Lower leg skin (tissue), 4 donors: ENCODE results near the gene CTNND2. TPM values are rescaled to one million over a fixed set of nuclear protein-coding genes. Genes with fewer than 3 reads are reported as not detected.
"Not testable (repeated sequence)": the region's sequence is repeated elsewhere in the genome, so short reads cannot be mapped to it uniquely, and the experiment has no call there.

Source experiments
- DNase-seq, 2 donors: peaks; one replicate each; pipeline ENCODE4 v3.0.0-alpha.2; 2019; ENCODE audit warnings: low spot score in 2 of 2
- H3K4me3 ChIP-seq: fragments of 200-600 bp; sonication (generic); 2 replicates; pipeline ENCODE4 v1.5.1; 2017; ENCODE audit warnings: mild to moderate bottlenecking, low read depth; ENCODE audit not compliant: poor library complexity, severe bottlenecking
- POLR2A ChIP-seq, 2 donors: fragments of 450-650 bp; IDR thresholded peaks; one replicate each; pipeline ENCODE4 v1.6.1; 2016 to 2017; ENCODE audit warnings: antibody characterized with exemption in 2 of 2, mild to moderate bottlenecking in 1 of 2, moderate library complexity in 1 of 2
- WGBS, 2 donors: methylation state at CpG; one replicate each; pipeline ENCODE4 v1.1.5; 2018; 5-methylcytosine and 5-hydroxymethylcytosine counted together
- intact Hi-C: fragments of 100-400 bp; cut with DNase I; formaldehyde crosslinking; loops from one replicate; pipeline ENCODE4 v1.15.0; 2023; ENCODE audit warnings: low total_unique reads
- total RNA-seq, 4 donors: library from RNA; depleted of rRNA; stranded (reverse); fragments of >200 nt; gene quantifications; one replicate each; pipeline ENCODE4 v1.1.0, GENCODE V29; 2016
- TF ChIP-seq, protein P1 (sequence below), 3 donors: fragments of 450-650 bp; IDR thresholded peaks; one replicate each; pipeline ENCODE4 v1.5.1; 2016; ENCODE audit warnings: antibody characterized with exemption in 3 of 3, mild to moderate bottlenecking in 3 of 3, moderate library complexity in 2 of 3

The CTNND2 gene
- total RNA-seq, 4 donors from 2014 or later = 0.21 to 2.9 (median 0.55) TPM

DNA sequence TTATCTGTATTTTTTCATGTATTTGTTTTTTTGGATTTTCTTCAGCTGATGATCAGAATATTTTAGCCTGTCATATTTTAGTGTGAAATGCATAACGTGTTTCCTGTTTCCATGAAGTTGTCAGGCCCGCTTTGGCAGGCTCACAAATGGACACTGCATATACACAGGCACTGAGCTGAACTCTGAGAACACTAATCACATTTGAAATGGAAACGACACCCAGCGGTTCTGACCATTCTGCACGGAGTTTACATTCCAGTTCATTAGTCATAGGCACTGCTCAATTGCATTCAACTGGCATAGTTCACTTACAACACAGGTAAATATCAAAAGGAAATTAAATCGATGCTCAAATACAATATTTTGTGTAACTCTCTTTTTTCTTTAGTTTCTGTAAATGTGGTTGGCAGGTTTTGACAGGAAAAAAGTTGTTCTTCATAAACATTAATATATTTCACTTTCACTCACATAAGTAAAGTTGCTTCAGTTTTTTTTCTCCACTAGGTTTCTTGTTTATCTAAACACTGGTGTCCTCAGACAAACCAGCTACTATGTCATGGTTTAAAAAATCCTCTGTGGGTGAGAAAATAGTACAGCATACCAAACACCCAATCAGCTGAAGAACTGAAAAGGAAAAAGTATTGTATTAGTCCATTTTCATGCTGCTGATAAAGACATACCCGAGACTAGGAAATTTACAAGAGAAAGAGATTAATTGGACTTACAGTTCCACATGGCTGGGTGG lies 584.2 kb downstream of the CTNND2 start:
- 60 to 68% methylated on average over 7 of the region's 7 CpGs for WGBS, 2 donors
- TF ChIP-seq, protein P1, sequence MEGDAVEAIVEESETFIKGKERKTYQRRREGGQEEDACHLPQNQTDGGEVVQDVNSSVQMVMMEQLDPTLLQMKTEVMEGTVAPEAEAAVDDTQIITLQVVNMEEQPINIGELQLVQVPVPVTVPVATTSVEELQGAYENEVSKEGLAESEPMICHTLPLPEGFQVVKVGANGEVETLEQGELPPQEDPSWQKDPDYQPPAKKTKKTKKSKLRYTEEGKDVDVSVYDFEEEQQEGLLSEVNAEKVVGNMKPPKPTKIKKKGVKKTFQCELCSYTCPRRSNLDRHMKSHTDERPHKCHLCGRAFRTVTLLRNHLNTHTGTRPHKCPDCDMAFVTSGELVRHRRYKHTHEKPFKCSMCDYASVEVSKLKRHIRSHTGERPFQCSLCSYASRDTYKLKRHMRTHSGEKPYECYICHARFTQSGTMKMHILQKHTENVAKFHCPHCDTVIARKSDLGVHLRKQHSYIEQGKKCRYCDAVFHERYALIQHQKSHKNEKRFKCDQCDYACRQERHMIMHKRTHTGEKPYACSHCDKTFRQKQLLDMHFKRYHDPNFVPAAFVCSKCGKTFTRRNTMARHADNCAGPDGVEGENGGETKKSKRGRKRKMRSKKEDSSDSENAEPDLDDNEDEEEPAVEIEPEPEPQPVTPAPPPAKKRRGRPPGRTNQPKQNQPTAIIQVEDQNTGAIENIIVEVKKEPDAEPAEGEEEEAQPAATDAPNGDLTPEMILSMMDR (IDR thresholded peaks at IDR 0.05) = no peak
- no peak for TF ChIP-seq POLR2A (IDR thresholded peaks at IDR 0.05)
- no peak for DNase-seq
- no peak overlapping the region for H3K4me3 ChIP-seq
- intact Hi-C loops = no loop called here

DNA sequence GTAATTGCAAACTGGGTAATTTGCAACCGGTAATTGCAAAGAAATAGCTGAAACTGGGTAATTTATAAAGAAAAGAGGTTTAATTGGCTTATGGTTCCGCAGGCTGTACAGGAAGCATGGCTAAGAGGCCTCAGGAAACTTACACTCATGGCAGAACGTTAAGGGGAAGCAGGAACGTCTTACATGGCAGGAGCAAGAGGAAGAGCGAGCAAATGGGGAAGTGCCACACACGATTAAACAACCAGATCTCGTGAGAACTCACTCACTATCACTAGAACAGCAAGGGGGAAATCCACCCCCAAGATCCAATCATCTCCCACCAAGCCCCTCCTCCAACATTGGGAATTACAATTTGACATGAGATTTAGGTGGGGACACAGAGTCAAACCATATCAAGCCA lies 590.6 kb downstream of the CTNND2 start:
- H3K4me3 ChIP-seq, intact Hi-C loops, DNase-seq: not testable (repeated sequence)
- 82 to 83% methylated on average over 7 of the region's 7 CpGs for WGBS, 2 donors

DNA sequence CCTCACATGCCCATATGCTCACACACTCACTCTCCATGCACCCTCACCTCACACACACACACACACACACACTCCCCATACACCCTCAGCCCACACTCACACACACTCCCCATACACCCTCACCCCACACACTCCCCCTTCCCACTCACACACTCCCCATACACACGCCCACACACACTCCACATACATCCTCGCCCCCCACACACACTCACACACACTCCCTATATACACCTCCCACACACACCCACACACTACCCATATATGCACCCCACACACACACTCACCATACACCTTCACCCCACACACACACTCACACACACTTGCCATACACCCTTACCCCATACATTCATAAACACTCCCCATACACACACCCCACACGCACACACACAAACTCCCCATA lies 592.5 kb downstream of the CTNND2 start:
- 92 to 93% methylated on average over 3 of the region's 3 CpGs for WGBS, 2 donors
- intact Hi-C loops = no loop called here
- H3K4me3 ChIP-seq = no peak overlapping the region
- no peak for TF ChIP-seq POLR2A (IDR thresholded peaks at IDR 0.05)
- DNase-seq = no peak

GRCh38 chr5:11311272-11311671 lies 593.0 kb downstream of the CTNND2 start:
- WGBS, 2 donors = 88 to 92% methylated on average over 1 of the region's 1 CpG

GRCh38 chr5:11310158-11310557 lies 594.1 kb downstream of the CTNND2 start:
- TF ChIP-seq, protein P1 (IDR thresholded peaks at IDR 0.05) = no peak
- TF ChIP-seq POLR2A (IDR thresholded peaks at IDR 0.05) = no peak
- H3K4me3 ChIP-seq = no peak overlapping the region
- DNase-seq = no peak
- WGBS, 2 donors = 82 to 84% methylated on average over 2 of the region's 2 CpGs
- intact Hi-C loops = no loop called here

More at GRCh38 chr5:11311272-11311671, 593.0 kb downstream of the CTNND2 start:
- H3K4me3 ChIP-seq = no peak overlapping the region
- no peak for DNase-seq
- intact Hi-C loops = no loop called here
- TF ChIP-seq POLR2A (IDR thresholded peaks at IDR 0.05) = no peak
- TF ChIP-seq, protein P1 (IDR thresholded peaks at IDR 0.05) = no peak

DNA sequence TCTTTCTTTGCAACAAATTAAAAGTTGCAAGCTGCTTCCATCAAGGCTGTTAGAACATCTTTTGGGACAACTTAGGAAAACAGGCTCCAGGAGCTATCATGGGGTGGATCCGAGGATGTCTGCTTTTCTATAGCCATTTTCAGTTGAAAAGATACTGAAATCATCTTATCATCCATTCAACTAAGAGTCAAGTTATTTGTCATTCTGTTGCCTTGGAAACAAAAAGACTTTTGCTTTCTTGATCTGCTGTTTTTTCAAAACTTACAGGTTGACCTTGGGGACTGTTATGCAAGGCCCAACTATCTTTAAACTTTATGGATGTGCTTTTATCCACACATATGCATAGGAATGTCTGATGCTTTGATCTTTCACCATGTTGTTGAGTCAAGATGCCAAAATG lies 597.9 kb downstream of the CTNND2 start:
- TF ChIP-seq, protein P1 (IDR thresholded peaks at IDR 0.05) = no peak
- no peak for TF ChIP-seq POLR2A (IDR thresholded peaks at IDR 0.05)

DNA sequence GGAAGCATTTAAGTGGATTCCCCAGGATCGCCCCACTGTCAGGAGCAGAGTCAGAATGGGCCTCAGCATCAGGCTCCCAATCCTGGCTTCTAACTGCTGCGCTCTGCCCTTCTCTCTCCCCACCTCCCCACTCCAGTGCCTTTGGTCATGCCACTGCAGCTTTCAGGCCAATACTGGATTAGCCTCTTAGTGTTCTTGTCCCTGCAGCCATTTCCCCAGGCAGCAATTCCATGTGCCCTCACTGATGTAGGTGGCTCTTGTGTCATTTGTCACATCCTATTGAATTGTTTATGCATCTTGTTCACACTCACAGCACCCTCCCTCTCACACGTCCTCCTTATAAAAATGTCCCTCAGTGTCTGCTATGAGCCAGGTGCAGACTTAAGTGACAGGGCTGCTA lies 599.0 kb downstream of the CTNND2 start:
- no peak for TF ChIP-seq POLR2A (IDR thresholded peaks at IDR 0.05)
- TF ChIP-seq, protein P1 (IDR thresholded peaks at IDR 0.05) = no peak
- WGBS, 2 donors = 84 to 87% methylated on average over 3 of the region's 3 CpGs
- intact Hi-C loops = no loop called here
- no peak overlapping the region for H3K4me3 ChIP-seq
- DNase-seq = no peak

More for the DNA sequence above, 597.9 kb downstream of the CTNND2 start:
- no peak for DNase-seq
- intact Hi-C loops = no loop called here
- 61 to 62% methylated on average over 1 of the region's 1 CpG for WGBS, 2 donors
- H3K4me3 ChIP-seq = no peak overlapping the region
